ENCODE results near the gene TBCD.

- TF ChIP-seq EZH2 (IDR thresholded peaks at IDR 0.05; ENCODE audit: insufficient read depth, poor library complexity, severe bottlenecking) (no peak), EZH2phosphoT487 (IDR thresholded peaks at IDR 0.05; ENCODE audit: insufficient read depth, low read depth) (no peak)
Measured at GRCh38 chr17:82783498-82783897, 31.6 kb downstream of the TBCD start.
